Endometrial microvascular endothelial cells (primary cell): Measurements from ENCODE around the gene MROH2B. TPM values are rescaled to one million over a fixed set of nuclear protein-coding genes. Genes with fewer than 3 reads are reported as not detected.

Source experiments
- in situ Hi-C: cut with HindIII; loops from 2 replicates; pipeline ENCODE4 v1.10.0; 2017; ENCODE audit warnings: low sequenced_read_pairs, low pct_unique_long_range_greater_than_20kb; ENCODE audit errors: inconsistent ontology term
- total RNA-seq: library from RNA; depleted of rRNA; stranded (reverse); fragments of >200 nt; gene quantifications from one replicate; pipeline ENCODE4 v1.2.3, GENCODE V29; 2015; ENCODE audit errors: inconsistent ontology term

The MROH2B gene
- not detected for total RNA-seq

- in situ Hi-C loops, result no loop called here
Observed at GRCh38 chr5:41071242-41071641, at the start of gene MROH2B. Gene MROH2B, minus strand, starts transcription at chr5:41071342. Its CDS starts 490 bp downstream, at chr5:41070852.

GRCh38 chr5:41120600-41120999 lies 49.5 kb upstream of the MROH2B start:
- in situ Hi-C loops, result no loop called here

- in situ Hi-C loops, result no loop called here
Observed at GRCh38 chr5:41118177-41118576, 47.0 kb upstream of the MROH2B start.

- in situ Hi-C loops, result no loop called here
Observed at GRCh38 chr5:41115281-41115680, 44.1 kb upstream of the MROH2B start.

- in situ Hi-C loops, result no loop called here
Observed at GRCh38 chr5:41112486-41113455, 41.6 kb upstream of the MROH2B start.

GRCh38 chr5:41109186-41109585 lies 38.0 kb upstream of the MROH2B start:
- in situ Hi-C loops, result no loop called here

- in situ Hi-C loops, result no loop called here
Observed at GRCh38 chr5:41102341-41102740, 31.2 kb upstream of the MROH2B start.

- in situ Hi-C loops, result no loop called here
Observed at GRCh38 chr5:41097642-41098041, 26.5 kb upstream of the MROH2B start.

- in situ Hi-C loops, result no loop called here
Observed at GRCh38 chr5:41095324-41096101, 24.4 kb upstream of the MROH2B start.

GRCh38 chr5:41094871-41095270 lies 23.7 kb upstream of the MROH2B start:
- in situ Hi-C loops, result no loop called here

- in situ Hi-C loops, result no loop called here
Observed at GRCh38 chr5:41093803-41094202, 22.7 kb upstream of the MROH2B start.

GRCh38 chr5:41087461-41087860 lies 16.3 kb upstream of the MROH2B start:
- in situ Hi-C loops, result no loop called here

GRCh38 chr5:41083306-41083705 lies 12.2 kb upstream of the MROH2B start:
- in situ Hi-C loops, result no loop called here

- in situ Hi-C loops, result no loop called here
Observed at GRCh38 chr5:41071975-41072374, 833 bp upstream of the MROH2B start.

- in situ Hi-C loops, result no loop called here
Observed at GRCh38 chr5:41067714-41068568, 3.2 kb downstream of the MROH2B start.

GRCh38 chr5:41065691-41066335 lies 5.3 kb downstream of the MROH2B start:
- in situ Hi-C loops, result no loop called here

- in situ Hi-C loops, result no loop called here
Observed at GRCh38 chr5:41057940-41058339, 13.2 kb downstream of the MROH2B start.

- in situ Hi-C loops, result no loop called here
Observed at GRCh38 chr5:41057231-41057630, 13.9 kb downstream of the MROH2B start.
